ENCODE measurements around the gene NTN1.

The NTN1 gene

DNA sequence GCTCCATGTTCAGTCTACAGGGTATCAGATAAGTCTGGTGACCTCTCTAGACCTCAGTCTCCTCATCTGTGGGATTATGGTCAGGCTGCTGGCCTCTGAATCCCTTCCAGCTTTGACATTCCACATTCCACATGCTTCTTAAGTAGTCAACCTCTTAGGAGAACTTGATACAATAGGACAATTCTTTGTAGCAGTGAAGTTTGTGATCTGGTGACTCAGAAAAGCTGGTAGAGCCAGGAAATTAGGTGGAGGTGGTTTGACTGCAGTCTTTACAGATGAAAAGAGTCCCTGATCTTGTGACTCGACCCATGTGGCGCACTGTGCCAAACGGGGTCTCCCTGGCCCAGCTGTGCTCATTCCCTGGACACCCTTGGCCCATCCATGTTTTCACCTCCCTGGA, 147.8 kb downstream of the NTN1 start:
- no peak for DNase-seq

- no peak for DNase-seq
These were observed 149.0 kb downstream of the NTN1 start for GRCh38 chr17:9170336-9170735.

DNA sequence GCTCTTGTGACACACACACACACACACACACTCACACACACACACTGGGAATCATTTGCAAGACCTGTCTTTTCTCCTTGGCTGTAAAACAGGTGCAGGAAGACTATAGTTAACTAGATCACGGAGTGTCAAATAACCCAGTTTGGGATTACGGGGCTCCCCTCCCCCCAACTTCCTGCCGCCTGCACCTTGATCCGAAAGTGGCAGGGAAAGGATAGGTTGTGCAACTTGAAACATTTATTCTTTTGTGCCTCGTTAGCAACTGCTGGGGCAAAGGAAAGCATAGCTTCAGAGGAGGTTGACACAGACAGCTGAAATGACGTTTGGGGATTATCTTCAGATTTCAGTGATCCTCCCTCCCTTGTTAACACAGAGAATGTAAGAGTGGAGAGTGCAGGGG, 149.5 kb downstream of the NTN1 start:
- DNase-seq, result no peak

GRCh38 chr17:9173386-9173983, 152.2 kb downstream of the NTN1 start:
- no peak for DNase-seq

DNA sequence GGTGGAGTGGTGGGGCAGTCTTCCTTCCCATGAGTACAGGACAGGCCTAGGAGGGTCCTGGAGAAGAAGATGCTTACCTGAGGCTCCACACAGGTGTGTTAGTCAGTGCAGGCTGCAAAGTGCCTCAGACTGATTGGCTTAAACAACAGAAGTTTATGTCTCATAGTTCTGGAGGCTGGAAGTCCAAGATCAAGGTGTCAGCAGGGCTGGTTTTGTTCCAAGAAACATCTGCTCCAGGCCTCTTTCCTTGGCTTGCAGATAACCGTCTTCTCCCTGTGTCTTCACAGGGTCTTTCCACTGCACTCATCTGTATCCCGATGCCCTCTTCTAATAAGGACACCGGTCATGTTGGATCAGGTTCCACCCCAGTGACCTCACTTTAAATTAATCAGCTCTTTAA, 153.0 kb downstream of the NTN1 start:
- no peak for DNase-seq

DNA sequence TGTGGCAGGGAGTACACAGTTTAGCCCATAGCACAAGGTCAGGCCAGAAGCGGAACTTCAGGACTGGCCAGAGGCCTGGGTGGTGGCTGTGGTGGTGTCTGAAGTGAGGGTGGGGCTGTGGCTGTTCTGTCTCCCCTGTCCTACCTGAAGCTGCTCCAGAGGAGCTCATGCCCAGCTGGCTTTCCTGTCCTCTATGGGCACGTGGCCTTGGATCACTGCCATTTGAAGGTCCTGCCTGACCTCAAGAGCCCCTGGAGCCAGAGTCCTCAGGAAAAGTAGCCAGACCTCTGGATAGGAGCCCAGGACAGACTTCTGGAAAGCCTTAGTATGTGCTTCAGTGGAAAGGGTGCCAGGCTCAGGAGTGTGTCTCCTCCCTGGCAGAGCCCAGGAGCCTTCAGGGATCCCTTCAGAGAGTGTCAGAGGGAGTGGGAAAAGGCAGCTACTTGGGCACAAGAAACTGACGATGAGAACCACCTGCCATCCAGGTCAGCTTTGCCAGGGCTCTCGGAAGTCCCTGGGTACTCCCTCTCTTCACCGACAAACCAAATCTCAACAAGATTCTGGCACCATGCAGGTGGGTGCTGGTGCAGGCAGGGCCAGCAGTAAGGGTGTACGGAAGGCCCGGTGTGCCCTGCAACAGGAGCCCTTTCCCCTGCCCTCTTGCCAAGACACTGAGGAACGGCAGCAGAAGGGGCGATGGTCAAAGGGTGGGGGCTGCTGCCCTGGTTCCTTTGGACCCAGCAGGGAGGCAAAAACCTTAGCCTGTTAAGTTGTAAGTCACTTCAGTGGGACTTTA, 153.7 kb downstream of the NTN1 start:
- no peak for DNase-seq

- no peak for DNase-seq
These were observed 154.6 kb downstream of the NTN1 start for GRCh38 chr17:9175700-9176467.

DNA sequence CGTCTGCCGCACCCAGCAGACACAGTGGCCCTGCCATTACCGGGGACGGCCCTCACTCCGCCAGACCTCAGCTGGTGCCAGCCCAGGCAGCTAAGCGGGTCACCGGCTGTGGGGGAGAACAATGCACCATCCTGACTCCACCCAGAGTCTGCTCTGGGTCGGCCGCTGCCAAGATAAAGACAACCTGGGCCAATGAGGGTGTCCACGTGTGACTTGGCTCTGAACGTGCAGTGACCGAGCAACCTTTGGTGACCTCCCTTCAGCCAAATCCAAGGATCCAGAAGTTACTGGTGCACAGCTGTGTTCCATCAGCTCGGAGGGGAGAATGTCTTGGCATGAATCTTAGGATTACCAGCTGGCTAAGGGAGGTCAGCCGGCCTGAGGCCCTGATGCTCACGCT, 155.9 kb downstream of the NTN1 start:
- DNase-seq, result no peak

GRCh38 chr17:9178319-9178718, 157.0 kb downstream of the NTN1 start:
- no peak for DNase-seq

DNA sequence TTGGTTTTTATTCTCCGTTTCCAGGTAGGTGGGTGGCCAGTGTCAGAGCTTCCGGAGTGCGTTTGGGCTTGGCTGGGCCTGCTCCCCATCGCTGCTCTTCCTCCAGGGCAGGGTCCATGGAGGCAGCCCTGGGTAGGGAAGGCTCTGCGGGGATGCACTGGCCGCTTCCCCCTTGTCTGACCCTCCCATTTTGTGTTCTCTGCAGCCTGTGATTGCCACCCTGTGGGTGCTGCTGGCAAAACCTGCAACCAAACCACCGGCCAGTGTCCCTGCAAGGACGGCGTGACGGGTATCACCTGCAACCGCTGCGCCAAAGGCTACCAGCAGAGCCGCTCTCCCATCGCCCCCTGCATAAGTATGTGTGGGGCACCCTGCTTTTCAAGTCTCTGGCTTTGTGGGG, 158.3 kb downstream of the NTN1 start:
- no peak for DNase-seq

- no peak for DNase-seq
These were observed 160.3 kb downstream of the NTN1 start for GRCh38 chr17:9181640-9182039.

- DNase-seq, result no peak
These were observed 162.0 kb downstream of the NTN1 start for GRCh38 chr17:9183306-9183705.

DNA sequence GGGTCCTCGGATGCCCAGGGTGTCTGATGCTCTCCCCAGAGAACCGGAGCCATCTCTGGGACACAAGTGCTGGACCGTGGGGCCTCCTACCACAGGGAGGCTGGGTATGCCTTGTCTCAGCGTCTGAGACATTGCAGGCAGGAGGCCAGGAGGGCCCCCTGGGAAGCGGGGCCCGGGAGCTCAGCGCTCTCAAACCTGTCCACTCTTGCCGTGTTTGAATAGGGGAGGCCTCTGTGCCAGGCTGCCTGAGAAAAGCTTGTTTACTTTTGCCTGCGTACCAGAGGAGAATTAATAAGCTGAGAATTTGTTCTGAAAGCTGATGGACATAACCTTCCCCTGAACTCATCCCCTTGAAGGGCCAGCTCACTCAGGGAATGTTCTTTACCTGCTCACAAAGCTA, 163.8 kb downstream of the NTN1 start:
- DNase-seq, result no peak

GRCh38 chr17:9185688-9186284, 164.5 kb downstream of the NTN1 start:
- DNase-seq, result no peak

- DNase-seq, result no peak
These were observed 166.5 kb downstream of the NTN1 start for GRCh38 chr17:9187828-9188227.

DNA sequence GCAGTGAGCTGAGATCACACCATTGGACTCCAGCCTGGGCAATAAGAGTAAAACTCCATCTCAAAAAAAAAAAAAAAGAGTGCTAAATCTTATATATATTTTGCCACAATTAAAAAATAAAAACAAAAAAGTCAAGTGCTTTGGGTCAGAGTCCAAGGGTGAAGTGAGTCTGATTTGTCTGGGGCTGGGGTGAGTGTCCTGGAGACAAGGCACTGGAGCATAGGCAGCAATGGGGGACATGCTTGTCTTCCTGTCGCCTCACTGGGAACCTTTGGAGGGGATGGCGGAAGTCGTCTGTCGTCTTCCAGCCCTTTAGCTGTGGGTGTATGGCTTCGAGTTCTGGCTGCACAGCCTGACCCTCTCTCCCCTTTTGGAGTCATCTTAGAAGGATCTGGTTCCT, 167.1 kb downstream of the NTN1 start:
- no peak for DNase-seq

GRCh38 chr17:9189870-9190269, 168.6 kb downstream of the NTN1 start:
- no peak for DNase-seq

GRCh38 chr17:9192010-9192409, 170.7 kb downstream of the NTN1 start:
- DNase-seq, result no peak

- no peak for DNase-seq
These were observed 174.1 kb downstream of the NTN1 start for GRCh38 chr17:9195411-9195810.

- DNase-seq, result no peak
These were observed 174.8 kb downstream of the NTN1 start for GRCh38 chr17:9195961-9196670.

DNA sequence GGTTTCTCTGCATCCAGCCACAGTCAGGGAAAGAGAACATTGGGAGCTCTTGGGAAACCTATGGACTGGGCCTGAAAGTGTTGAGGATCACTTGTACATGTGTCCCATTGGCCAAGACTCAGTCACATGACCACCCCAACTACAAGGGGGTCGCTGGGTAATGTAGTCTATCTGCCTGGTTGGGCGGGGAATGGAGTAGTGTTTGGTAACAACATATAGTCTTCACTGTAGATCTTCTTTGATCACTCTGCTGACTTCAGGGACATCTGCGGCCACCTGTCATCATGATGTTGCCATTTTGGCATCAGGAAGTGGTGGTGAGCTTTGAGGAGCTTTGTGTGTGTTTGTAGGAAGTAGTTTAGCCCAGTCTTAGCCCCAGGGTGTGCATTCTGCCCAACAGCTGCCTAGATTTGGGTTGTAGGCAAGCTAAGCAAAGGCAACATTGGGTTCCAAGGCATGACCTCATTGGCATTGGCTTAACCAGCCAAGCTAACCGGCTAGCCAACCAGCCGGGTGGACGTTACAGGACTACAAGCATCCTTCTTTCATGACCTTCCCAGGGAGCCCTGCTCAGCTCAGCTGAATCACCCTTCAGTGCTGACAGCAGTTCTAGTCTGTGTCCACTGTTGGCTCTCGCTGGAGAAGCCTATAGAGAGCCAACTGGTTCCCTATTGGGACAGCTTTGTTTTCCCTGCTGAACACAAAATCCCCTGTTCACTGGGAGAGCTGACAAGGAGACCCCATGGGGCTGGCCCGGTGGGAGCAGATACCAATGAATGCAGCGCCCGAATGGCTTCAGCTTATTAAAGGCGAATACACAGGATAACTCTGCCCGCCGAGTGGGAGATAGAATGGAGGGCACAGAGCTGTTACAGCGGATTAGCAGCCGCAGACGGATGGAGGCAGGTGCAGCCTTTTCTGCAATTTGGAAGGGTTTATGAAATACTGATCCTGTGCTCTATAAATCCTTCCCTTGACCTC, 178.6 kb downstream of the NTN1 start:
- no peak for DNase-seq

All from T-helper 1 cell (primary cell).